ENCODE measurements around the gene PLCH2.

Gene PLCH2

GRCh38 chr1:2518528-2518927, 42.4 kb downstream of the PLCH2 start:
- Histone ChIP-seq H3K27me3 (replicated peaks; ENCODE audit: control insufficient read depth, insufficient read depth, low read length) (no peaks in the 10 kb centered on the region), H3K4me1 (ENCODE audit: control insufficient read depth, insufficient read depth, low read length) (no peaks in the 10 kb centered on the region), H3K4me3 (ENCODE audit: low read length) (no peak overlapping the region), H3K9me3 (ENCODE audit: control insufficient read depth, low read length) (no peaks in the 10 kb centered on the region), H3K36me3 (ENCODE audit: control insufficient read depth, insufficient read depth, low read length, severe bottlenecking) (peaks cover 62% of the 10 kb centered on the region), H3K9ac (ENCODE audit: low read length) (no peak overlapping the region)
- no peak for DNase-seq (ENCODE audit: low read depth)

GRCh38 chr1:2519029-2519685, 43.1 kb downstream of the PLCH2 start:
- Histone ChIP-seq H3K9me3 (ENCODE audit: control insufficient read depth, low read length) (no peaks in the 10 kb centered on the region), H3K27me3 (replicated peaks; ENCODE audit: control insufficient read depth, insufficient read depth, low read length) (no peaks in the 10 kb centered on the region), H3K4me3 (ENCODE audit: low read length) (no peak overlapping the region), H3K9ac (ENCODE audit: low read length) (no peak overlapping the region), H3K4me1 (ENCODE audit: control insufficient read depth, insufficient read depth, low read length) (no peaks in the 10 kb centered on the region), H3K36me3 (ENCODE audit: control insufficient read depth, insufficient read depth, low read length, severe bottlenecking) (peaks cover 56% of the 10 kb centered on the region)
- no peak for DNase-seq (ENCODE audit: low read depth)

- Histone ChIP-seq H3K9me3 (ENCODE audit: control insufficient read depth, low read length) (no peaks in the 10 kb centered on the region), H3K36me3 (ENCODE audit: control insufficient read depth, insufficient read depth, low read length, severe bottlenecking) (peaks cover 55% of the 10 kb centered on the region), H3K4me1 (ENCODE audit: control insufficient read depth, insufficient read depth, low read length) (peaks cover 4% of the 10 kb centered on the region), H3K4me3 (ENCODE audit: low read length) (no peak overlapping the region), H3K27me3 (replicated peaks; ENCODE audit: control insufficient read depth, insufficient read depth, low read length) (no peaks in the 10 kb centered on the region), H3K9ac (ENCODE audit: low read length) (no peak overlapping the region)
- no peak for DNase-seq (ENCODE audit: low read depth)
Observed at GRCh38 chr1:2519729-2520128, 43.6 kb downstream of the PLCH2 start.

- H3K4me3 ChIP-seq (ENCODE audit: low read length) = no peak overlapping the region
- H3K9me3 ChIP-seq (ENCODE audit: control insufficient read depth, low read length) = no peaks in the 10 kb centered on the region
- H3K9ac ChIP-seq (ENCODE audit: low read length) = no peak overlapping the region
- H3K36me3 ChIP-seq (ENCODE audit: control insufficient read depth, insufficient read depth, low read length, severe bottlenecking) = peaks cover 51% of the 10 kb centered on the region
- H3K4me1 ChIP-seq (ENCODE audit: control insufficient read depth, insufficient read depth, low read length) = peaks cover 8% of the 10 kb centered on the region
- no peak for DNase-seq (ENCODE audit: low read depth)
- no peaks in the 10 kb centered on the region for H3K27me3 ChIP-seq (replicated peaks; ENCODE audit: control insufficient read depth, insufficient read depth, low read length)
Observed at GRCh38 chr1:2520206-2520605, 44.1 kb downstream of the PLCH2 start.

- Histone ChIP-seq H3K9ac (ENCODE audit: low read length) (no peak overlapping the region), H3K9me3 (ENCODE audit: control insufficient read depth, low read length) (no peaks in the 10 kb centered on the region), H3K36me3 (ENCODE audit: control insufficient read depth, insufficient read depth, low read length, severe bottlenecking) (peaks cover 50% of the 10 kb centered on the region), H3K4me3 (ENCODE audit: low read length) (no peak overlapping the region), H3K27me3 (replicated peaks; ENCODE audit: control insufficient read depth, insufficient read depth, low read length) (no peaks in the 10 kb centered on the region), H3K4me1 (ENCODE audit: control insufficient read depth, insufficient read depth, low read length) (peaks cover 11% of the 10 kb centered on the region)
- DNase-seq (ENCODE audit: low read depth) = no peak
Observed at GRCh38 chr1:2520806-2521205, 44.7 kb downstream of the PLCH2 start.

GRCh38 chr1:2522230-2522629, 46.1 kb downstream of the PLCH2 start:
- no peak for DNase-seq (ENCODE audit: low read depth)
- no peaks in the 10 kb centered on the region for H3K9me3 ChIP-seq (ENCODE audit: control insufficient read depth, low read length)

GRCh38 chr1:2523191-2523890, 47.3 kb downstream of the PLCH2 start:
- Histone ChIP-seq H3K9ac (ENCODE audit: low read length) (no peak overlapping the region), H3K9me3 (ENCODE audit: control insufficient read depth, low read length) (no peaks in the 10 kb centered on the region), H3K36me3 (ENCODE audit: control insufficient read depth, insufficient read depth, low read length, severe bottlenecking) (peaks cover 30% of the 10 kb centered on the region), H3K27me3 (replicated peaks; ENCODE audit: control insufficient read depth, insufficient read depth, low read length) (peaks cover 5% of the 10 kb centered on the region), H3K4me3 (ENCODE audit: low read length) (no peak overlapping the region), H3K4me1 (ENCODE audit: control insufficient read depth, insufficient read depth, low read length) (peaks cover 23% of the 10 kb centered on the region)
- peak; percentile 23 for DNase-seq (ENCODE audit: low read depth)

More at GRCh38 chr1:2522230-2522629, 46.1 kb downstream of the PLCH2 start:
- Histone ChIP-seq H3K27me3 (replicated peaks; ENCODE audit: control insufficient read depth, insufficient read depth, low read length) (no peaks in the 10 kb centered on the region), H3K9ac (ENCODE audit: low read length) (no peak overlapping the region), H3K4me3 (ENCODE audit: low read length) (no peak overlapping the region), H3K36me3 (ENCODE audit: control insufficient read depth, insufficient read depth, low read length, severe bottlenecking) (peaks cover 41% of the 10 kb centered on the region), H3K4me1 (ENCODE audit: control insufficient read depth, insufficient read depth, low read length) (peaks cover 18% of the 10 kb centered on the region)

- Histone ChIP-seq H3K4me3 (ENCODE audit: low read length) (peak overlapping the region; percentile 95), H3K9ac (ENCODE audit: low read length) (peak overlapping the region; percentile 94), H3K27me3 (replicated peaks; ENCODE audit: control insufficient read depth, insufficient read depth, low read length) (peaks cover 5% of the 10 kb centered on the region), H3K9me3 (ENCODE audit: control insufficient read depth, low read length) (no peaks in the 10 kb centered on the region), H3K4me1 (ENCODE audit: control insufficient read depth, insufficient read depth, low read length) (peaks cover 27% of the 10 kb centered on the region), H3K36me3 (ENCODE audit: control insufficient read depth, insufficient read depth, low read length, severe bottlenecking) (peaks cover 22% of the 10 kb centered on the region)
- DNase-seq (ENCODE audit: low read depth) = no peak
Observed at GRCh38 chr1:2523891-2524609, 48.0 kb downstream of the PLCH2 start.

GRCh38 chr1:2525572-2525919, 49.5 kb downstream of the PLCH2 start:
- no peak for DNase-seq (ENCODE audit: low read depth)

GRCh38 chr1:2525920-2526823, 50.1 kb downstream of the PLCH2 start, which contains the start of gene PANK4:
TSS of gene PANK4 (minus strand) at chr1:2526596. CDS start at chr1:2526587, 9 bp downstream.
- H3K4me3 ChIP-seq (ENCODE audit: low read length) = peak within 1 kb of the TSS; percentile 95
- H3K27me3 ChIP-seq (replicated peaks; ENCODE audit: control insufficient read depth, insufficient read depth, low read length) = peaks cover 11% of the 10 kb centered on the region
- peak; percentile 98 for DNase-seq (ENCODE audit: low read depth)
- H3K9me3 ChIP-seq (ENCODE audit: control insufficient read depth, low read length) = no peaks in the 10 kb centered on the region
- H3K36me3 ChIP-seq (ENCODE audit: control insufficient read depth, insufficient read depth, low read length, severe bottlenecking) = peaks cover 4% of the 10 kb centered on the region
- peak within 1 kb of the TSS; percentile 94 for H3K9ac ChIP-seq (ENCODE audit: low read length)
- H3K4me1 ChIP-seq (ENCODE audit: control insufficient read depth, insufficient read depth, low read length) = peaks cover 27% of the 10 kb centered on the region

More at GRCh38 chr1:2525572-2525919, 49.5 kb downstream of the PLCH2 start:
- H3K27me3 ChIP-seq (replicated peaks; ENCODE audit: control insufficient read depth, insufficient read depth, low read length) = peaks cover 5% of the 10 kb centered on the region
- peaks cover 11% of the 10 kb centered on the region for H3K36me3 ChIP-seq (ENCODE audit: control insufficient read depth, insufficient read depth, low read length, severe bottlenecking)
- no peaks in the 10 kb centered on the region for H3K9me3 ChIP-seq (ENCODE audit: control insufficient read depth, low read length)
- H3K4me1 ChIP-seq (ENCODE audit: control insufficient read depth, insufficient read depth, low read length) = peaks cover 27% of the 10 kb centered on the region
- H3K4me3 ChIP-seq (ENCODE audit: low read length) = peak overlapping the region; percentile 95
- peak overlapping the region; percentile 94 for H3K9ac ChIP-seq (ENCODE audit: low read length)

Measured in adipocyte (in vitro differentiated cells).